Activated CD8-positive, alpha-beta memory T cell treated with anti-CD3 and anti-CD28 coated beads for 1 hour (primary cell): ENCODE results near the gene GIGYF2.

Experiments
- DNase-seq, 2 donors: peaks; one replicate each; pipeline ENCODE4 v3.0.0-alpha.2; 2020; ENCODE audit warnings: low read depth in 1 of 2; ENCODE audit errors: extremely low read depth in 1 of 2

The GIGYF2 gene

GRCh38 chr2:232860593-232861241 is 163.6 kb downstream of the GIGYF2 start:
- no peak for DNase-seq

- DNase-seq: no peak
Observed at GRCh38 chr2:232861353-232861752, 164.2 kb downstream of the GIGYF2 start.

- DNase-seq: no peak
Observed at GRCh38 chr2:232863996-232864395, 166.9 kb downstream of the GIGYF2 start.

DNA sequence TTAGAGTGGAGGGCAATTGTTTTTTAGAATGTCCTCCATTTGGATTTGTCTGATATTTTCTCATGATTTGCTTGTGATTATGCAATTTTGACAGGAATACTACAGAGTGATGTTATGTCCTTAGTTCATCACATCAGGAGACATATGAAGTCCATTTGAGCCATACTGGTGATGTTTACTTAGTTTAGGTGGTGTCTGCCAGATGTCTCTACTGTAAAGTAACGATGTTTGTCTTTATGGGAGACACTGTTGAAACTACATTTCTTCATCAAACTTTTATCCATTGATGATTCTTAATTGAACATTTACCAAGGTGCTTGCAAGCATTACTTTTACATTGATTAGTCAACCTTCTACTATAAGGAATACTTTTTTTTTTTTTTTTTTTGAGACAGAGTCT is 168.0 kb downstream of the GIGYF2 start:
- DNase-seq: no peak

GRCh38 chr2:232866104-232866503 is 169.0 kb downstream of the GIGYF2 start:
- no peak for DNase-seq

- no peak for DNase-seq
Observed at GRCh38 chr2:232869138-232870017, 172.2 kb downstream of the GIGYF2 start.

DNA sequence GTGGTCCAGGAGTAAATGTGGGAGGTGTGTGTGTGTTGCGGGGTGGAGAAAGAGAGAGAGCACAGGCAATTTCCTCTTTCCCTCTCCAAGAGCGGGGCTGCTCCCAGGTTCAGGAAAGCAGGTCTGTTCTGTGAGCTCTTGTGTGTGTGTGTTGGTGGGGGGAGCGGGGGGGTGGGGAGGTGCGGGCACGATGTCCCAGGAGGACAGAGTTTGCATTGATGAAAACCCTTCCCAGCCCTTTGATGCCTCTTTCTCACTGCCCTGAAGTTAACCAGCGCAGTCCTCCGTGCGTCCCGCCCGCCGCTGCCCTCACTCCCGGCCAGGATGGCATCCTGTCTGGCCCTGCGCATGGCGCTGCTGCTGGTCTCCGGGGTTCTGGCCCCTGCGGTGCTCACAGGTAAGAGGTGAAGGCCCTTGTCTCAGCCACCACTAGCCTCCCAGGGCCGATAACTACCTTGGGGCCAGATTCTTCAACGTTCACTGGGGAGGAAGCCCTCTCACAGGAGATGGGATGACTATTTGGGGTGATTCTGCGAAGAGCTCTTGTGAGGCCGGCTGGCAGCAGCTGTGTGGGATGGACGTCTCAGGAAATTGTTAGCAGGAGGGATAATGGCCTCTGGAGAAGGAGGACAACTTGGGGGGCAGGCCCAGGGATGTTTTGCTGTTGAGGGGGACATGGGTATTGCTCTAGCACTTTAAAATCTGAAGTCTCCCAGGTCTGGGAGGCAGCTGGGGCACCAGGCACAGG is 173.1 kb downstream of the GIGYF2 start, which contains the start of gene SNORC:
Gene SNORC, plus strand, starts transcription at position 247 of the 748 bp plus-strand sequence. Its CDS starts 78 bp downstream, at position 325.
- no peak for DNase-seq

DNA sequence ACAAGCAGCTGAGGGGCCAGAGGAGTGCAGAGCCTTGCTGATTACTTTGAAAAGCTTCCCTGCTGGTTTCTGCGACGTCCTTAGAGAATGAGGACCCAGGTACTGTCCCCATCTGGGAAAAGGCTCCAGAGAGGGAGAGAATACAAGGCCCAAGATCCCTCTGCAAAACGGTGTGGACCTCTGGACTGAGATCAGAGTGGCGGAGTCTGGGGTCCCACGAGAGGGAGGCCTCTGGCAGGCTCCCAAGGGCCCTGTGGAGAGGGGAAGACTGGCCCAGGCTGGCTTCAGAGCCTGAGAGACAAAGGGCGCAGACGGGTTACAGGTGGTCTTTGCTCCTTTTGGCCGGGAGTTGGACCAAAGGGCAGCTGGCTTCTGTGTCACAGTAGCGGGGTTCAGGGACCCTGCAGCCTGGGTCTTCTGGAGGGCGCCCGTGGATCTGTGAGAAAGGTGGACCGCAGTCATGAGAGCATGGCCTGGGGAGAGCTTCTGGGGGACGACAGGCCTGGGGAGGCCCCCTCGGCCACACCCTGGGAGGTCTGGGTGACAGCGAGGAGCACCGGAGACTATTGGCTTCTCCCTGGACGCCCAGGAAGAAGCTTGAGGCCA is 173.7 kb downstream of the GIGYF2 start:
- no peak for DNase-seq

- DNase-seq: no peak
Observed at GRCh38 chr2:232871418-232871834, 174.3 kb downstream of the GIGYF2 start.

GRCh38 chr2:232871835-232872736 is 175.0 kb downstream of the GIGYF2 start:
- DNase-seq: no peak

DNA sequence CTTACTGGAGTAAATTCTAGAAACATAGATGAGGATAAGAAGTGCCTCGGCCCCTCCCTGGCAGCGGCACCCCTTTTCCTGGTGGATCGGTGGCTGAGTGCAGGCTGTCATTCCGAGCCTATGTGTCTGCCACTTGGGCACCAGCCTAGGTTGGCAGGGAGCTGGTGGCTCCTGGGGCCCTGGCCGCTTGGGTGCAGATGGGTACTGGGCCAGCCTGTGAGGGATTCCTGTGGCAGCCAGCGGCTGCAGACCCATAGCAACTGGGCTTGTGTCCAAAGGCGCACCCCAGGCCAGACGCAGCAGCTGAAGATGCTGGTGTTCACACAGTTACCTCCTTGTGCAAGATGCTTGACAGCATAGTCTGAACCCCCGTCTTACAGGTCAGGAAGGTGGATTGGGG is 175.7 kb downstream of the GIGYF2 start:
- DNase-seq: no peak

DNA sequence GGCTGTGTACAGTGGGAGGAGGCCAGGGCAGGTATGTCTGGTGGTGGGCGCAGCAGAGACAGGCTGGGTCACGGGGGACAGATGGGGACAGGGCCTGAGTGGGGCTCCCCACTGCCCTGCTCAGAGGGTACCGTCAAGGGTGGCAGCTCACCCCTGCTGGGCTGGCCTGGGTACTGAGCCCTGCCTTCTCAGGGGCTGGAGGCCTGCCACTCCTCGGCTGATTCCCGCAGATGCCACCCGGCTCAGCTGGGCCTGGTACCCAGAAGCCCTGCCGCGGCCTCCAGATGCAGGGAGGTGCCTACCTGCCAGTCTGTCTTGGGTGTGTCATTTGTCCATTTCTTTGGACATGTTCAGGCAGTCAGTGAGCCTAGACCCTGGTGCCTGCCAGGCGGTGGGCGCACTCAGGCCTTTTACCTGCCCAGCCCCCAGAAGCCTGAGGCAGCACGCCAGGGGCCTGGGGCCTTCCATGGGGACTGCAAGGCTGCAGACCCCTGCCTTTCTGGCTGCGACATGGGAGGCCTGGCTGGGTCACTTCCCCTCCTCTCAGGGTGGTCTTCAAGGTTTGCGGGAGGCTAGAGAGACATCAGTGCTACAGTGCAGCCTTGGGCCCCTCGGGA is 176.3 kb downstream of the GIGYF2 start:
- no peak for DNase-seq

DNA sequence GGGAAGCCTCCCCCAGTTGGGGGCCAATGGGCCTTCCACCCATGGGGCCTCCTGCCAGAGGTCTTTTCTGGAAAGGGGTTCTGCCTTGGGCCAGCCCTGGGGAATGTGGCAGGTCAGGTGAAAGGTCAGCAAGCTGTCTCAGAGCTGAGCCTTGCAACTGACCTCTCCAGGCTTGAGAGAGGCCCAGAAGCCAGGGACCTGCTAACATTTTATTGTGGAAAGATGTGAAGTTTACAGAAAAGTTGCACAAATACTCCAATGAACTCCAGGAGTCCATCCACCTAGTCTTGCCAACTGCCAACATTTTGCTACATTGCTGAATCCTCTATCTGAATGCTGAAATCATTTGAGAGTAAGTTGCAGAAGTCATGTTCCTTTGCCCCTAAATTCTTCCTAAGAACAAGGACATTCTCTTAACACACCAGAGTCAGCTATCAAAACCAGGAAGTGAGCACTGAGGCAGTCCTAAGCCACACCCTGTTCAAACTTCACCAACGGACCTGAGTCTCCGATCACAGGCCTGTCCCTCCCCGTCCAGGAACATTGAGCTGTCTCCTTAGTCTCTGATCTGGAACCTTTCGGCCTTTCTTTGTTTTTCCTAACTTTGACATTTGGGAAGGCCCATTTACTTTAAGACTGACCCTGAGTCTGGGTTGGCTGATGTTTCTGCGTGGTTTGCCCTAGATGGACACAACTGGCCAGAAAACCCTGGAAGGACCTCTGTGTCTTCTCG is 176.9 kb downstream of the GIGYF2 start:
- no peak for DNase-seq

- no peak for DNase-seq
Observed at GRCh38 chr2:232874677-232875223, 177.6 kb downstream of the GIGYF2 start.

- DNase-seq: no peak
Observed at GRCh38 chr2:232875256-232876121, 178.4 kb downstream of the GIGYF2 start.

DNA sequence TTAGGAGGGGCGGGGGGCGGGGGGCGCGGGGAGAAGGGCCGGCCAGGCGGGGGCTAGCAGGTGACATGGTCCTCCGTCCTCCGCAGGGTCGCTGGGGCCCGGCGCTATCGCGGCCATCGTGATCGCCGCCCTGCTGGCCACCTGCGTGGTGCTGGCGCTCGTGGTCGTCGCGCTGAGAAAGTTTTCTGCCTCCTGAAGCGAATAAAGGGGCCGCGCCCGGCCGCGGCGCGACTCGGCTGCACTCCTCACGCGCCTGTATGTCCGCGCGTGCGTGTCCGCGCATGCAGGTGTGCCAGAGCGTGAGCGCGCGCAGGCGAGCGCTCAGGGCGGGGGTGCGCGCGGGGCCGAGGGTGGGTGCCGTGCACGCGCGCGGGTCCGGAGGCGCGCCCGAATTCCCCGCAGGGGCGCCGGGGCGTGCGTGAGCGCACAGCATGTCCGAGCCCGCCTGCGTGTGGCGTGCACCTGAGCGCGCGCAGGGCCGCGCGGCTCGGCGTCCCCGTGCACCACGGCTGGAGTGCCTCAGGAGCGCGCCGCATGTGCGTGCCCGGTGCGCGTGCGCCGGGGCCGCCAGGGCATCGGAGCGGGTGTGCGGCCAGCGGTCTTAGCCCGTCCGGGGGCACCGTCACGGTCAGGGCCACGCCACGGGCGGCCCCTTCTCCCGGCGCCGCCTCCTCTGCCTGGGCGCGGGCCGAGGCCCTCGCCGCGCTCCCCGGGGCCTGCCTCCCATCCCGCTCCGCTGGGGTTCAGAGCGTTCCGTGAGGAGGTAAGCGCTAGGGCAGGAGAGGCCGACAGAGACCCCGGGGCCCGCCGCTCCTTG is 179.2 kb downstream of the GIGYF2 start:
- no peak for DNase-seq

GRCh38 chr2:232876978-232877441 is 179.9 kb downstream of the GIGYF2 start:
- no peak for DNase-seq
